Measurements from ENCODE around the gene TMEM39B. TPM values are rescaled to one million over a fixed set of nuclear protein-coding genes. Genes with fewer than 3 reads are reported as not detected.

Gene TMEM39B
- total and polyA plus RNA-seq, 2 of the 4 experiments (the other 2 are of a cell fraction): 6.5 to 28.7 TPM

DNA sequence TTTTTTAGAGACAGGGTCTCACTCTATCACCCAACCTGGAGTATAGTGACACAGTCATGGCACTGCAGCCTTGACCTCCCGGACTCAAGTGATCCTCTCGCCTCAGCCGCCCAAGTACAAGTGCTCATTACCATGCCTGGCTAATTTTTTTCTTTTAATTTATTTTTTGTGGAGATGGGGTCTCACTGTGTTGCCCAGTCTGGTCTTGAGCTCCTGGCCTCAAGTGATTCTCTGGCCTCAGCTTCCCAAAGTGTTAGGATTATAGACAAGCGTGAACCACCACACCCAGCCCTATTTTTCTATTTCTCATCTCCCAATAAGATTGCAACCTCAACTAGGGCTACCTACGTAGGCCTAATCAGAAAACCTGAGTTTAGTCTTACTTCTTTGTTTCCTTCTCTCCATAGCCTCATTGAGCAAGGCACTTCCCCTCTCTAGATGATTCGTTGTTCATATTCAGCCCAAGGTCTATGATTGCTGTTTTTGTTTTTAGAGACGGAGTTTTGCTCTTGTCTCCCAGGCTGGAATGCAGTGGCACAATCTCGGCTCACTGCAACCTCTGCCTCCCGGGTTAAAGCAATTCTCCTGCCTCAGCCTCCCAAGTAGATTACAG lies 34.0 kb downstream of the TMEM39B start:
- no peak overlapping the region for H2BK15ac ChIP-seq (ENCODE audit: low read depth, low read length)
- peak overlapping the region; percentile 22; the same call in 1 of the 2 replicates for H4K91ac ChIP-seq (ENCODE audit: insufficient read depth, low read depth, low read length)
- TF ChIP-seq CTCF (conservative IDR thresholded peaks at IDR 0.05; ENCODE audit: low read depth, low read length) (no peak), SMC3 (IDR thresholded peaks at IDR 0.05; ENCODE audit: low read depth, low read length) (no peak), NFE2L2 (IDR thresholded peaks at IDR 0.05; ENCODE audit: low read depth, low read length) (no peak), MAZ (IDR thresholded peaks at IDR 0.05; ENCODE audit: borderline replicate concordance, low read depth, low read length) (no peak), FOS (IDR thresholded peaks at IDR 0.05; ENCODE audit: low read depth, low read length) (no peak), MAFK (IDR thresholded peaks at IDR 0.05; ENCODE audit: low read depth, low read length) (no peak), RAD21 (IDR thresholded peaks at IDR 0.05; ENCODE audit: low read length) (no peak), CEBPB (IDR thresholded peaks at IDR 0.05; ENCODE audit: low read depth, low read length) (no peak), POLR2A (IDR thresholded peaks at IDR 0.05; ENCODE audit: low read depth, low read length) (no peak)
- TF ChIP-seq, protein P1, sequence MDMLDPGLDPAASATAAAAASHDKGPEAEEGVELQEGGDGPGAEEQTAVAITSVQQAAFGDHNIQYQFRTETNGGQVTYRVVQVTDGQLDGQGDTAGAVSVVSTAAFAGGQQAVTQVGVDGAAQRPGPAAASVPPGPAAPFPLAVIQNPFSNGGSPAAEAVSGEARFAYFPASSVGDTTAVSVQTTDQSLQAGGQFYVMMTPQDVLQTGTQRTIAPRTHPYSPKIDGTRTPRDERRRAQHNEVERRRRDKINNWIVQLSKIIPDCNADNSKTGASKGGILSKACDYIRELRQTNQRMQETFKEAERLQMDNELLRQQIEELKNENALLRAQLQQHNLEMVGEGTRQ (IDR thresholded peaks at IDR 0.05; ENCODE audit: low read depth, low read length): no peak
- H3K4me2 ChIP-seq (ENCODE audit: low read depth, low read length): no peak overlapping the region
- no peak overlapping the region for H3K23ac ChIP-seq (ENCODE audit: low read depth, low read length)
- no peak overlapping the region for H2AK9ac ChIP-seq (replicated peaks; ENCODE audit: low read depth, low read length, poor library complexity)
- WGBS, 2 experiments (ENCODE audit: extremely low coverage in 2 of 2, insufficient read length in 1 of 2): no CpG with 5 or more reads among the region's 9 CpGs
- no peak overlapping the region for H4K5ac ChIP-seq (ENCODE audit: low read depth, low read length)
- H3K4me3 ChIP-seq (ENCODE audit: insufficient read depth, low read depth, low read length): no peak overlapping the region
- H2AFZ ChIP-seq (replicated peaks; ENCODE audit: low read length, poor library complexity): no peak overlapping the region
- H3K9ac ChIP-seq (ENCODE audit: low read depth, low read length): no peak overlapping the region
- H3K4ac ChIP-seq (ENCODE audit: low read depth, low read length): no peak overlapping the region
- no peak overlapping the region for H3K14ac ChIP-seq (replicated peaks; ENCODE audit: low read depth, low read length)
- no peaks in the 10 kb centered on the region for H3K27me3 ChIP-seq (ENCODE audit: control insufficient read depth, insufficient read depth, low read length)
- no peak overlapping the region for H2BK20ac ChIP-seq (ENCODE audit: low read depth, low read length)
- H2BK120ac ChIP-seq (ENCODE audit: low read depth, low read length): no peak overlapping the region
- H3K9me1 ChIP-seq (ENCODE audit: insufficient read depth, low read length): peaks cover 5% of the 10 kb centered on the region
- no peaks in the 10 kb centered on the region for H3K9me3 ChIP-seq (ENCODE audit: control insufficient read depth, insufficient read depth, low read length)
- dilution Hi-C loops (cut with HindIII; ENCODE audit: low sequenced_read_pairs, unreplicated experiment): no loop called here
- in situ Hi-C loops (cut with MboI; ENCODE audit: low sequenced_read_pairs): no loop called here
- no TSS peak for BruUV-seq (replicated peaks)
- intact Hi-C loops (cut with micrococcal nuclease): loop anchor here (5.0 kb wide), 1 partner anchor 34 kb away; the partner anchor contains the start of gene TMEM39B
- peaks cover 3 to 31% of the 10 kb centered on the region in 2 experiments; a peak in 2 of 4 replicates for H3K79me1 ChIP-seq (ENCODE audit: low read depth in 1 of 2, low read length in 2 of 2)
- DNase-seq (no peak), ATAC-seq (ENCODE audit: low read depth) (no peak)
- ChIA-PET CTCF (interaction anchor here (1.1 kb wide), 1 partner anchor 29 kb away, joined by 5 read pairs; no protein-coding TSS in a partner anchor), POLR2A (ENCODE audit: unreplicated experiment) (interaction anchor here (1.7 kb wide), 1 partner anchor 73 kb away, joined by 4 read pairs; the partner anchor contains the start of gene TXLNA)
- no peak overlapping the region for H3K27ac ChIP-seq (ENCODE audit: insufficient read depth, low read length)
- no peak overlapping the region for H2BK5ac ChIP-seq (ENCODE audit: low read depth, low read length, poor library complexity, severe bottlenecking)
- H4K8ac ChIP-seq (ENCODE audit: low read depth in 2 of 2, low read length in 2 of 2): peak overlapping the region in 1 of 2 experiments; percentile 83; a peak in 2 of 4 replicates
- peaks cover under 1% of the 10 kb centered on the region for H3K4me1 ChIP-seq (ENCODE audit: control insufficient read depth, insufficient read depth, low read length)
- H2AK5ac ChIP-seq (ENCODE audit: low read depth, low read length): no peak overlapping the region
- H3K18ac ChIP-seq (ENCODE audit: low read depth, low read length): no peak overlapping the region
- H3K36me3 ChIP-seq (ENCODE audit: control insufficient read depth, insufficient read depth, low read length): peaks cover 6% of the 10 kb centered on the region
- H4K20me1 ChIP-seq (ENCODE audit: insufficient read depth, low read length): peaks cover 35% of the 10 kb centered on the region
- H3K56ac ChIP-seq (ENCODE audit: extremely low read depth, insufficient read depth, low read length): no peak overlapping the region

Measured in IMR-90 (cell line).